Panc1 (cell line): ENCODE results near the gene CAD. TPM values are rescaled to one million over a fixed set of nuclear protein-coding genes. Genes with fewer than 3 reads are reported as not detected.
A peak's percentile ranks its signal among the peaks of the same experiment; 100 is the strongest.

Experiments
- ATAC-seq: fragments of 200-7000 bp; cut with Tn5 transposase; 2 replicates; pipeline ENCODE4 v1.9.1; 2020; ENCODE audit warnings: mild to moderate bottlenecking, moderate library complexity
- BruUV-seq: library from RNA; stranded (reverse); fragments of 400-500 nt; replicated peaks from 2 replicates; lab custom pipeline; 2021; lab: Mats Ljungman, UMichigan
- CTCF ChIA-PET: fragments of 300-600 bp; sonication (Branson Sonifier 250); formaldehyde crosslinking; loops from one replicate; lab custom pipeline; 2022; ENCODE audit warnings: antibody characterized with exemption; lab: Charles Lee
- POLR2A ChIA-PET: fragments of 300-600 bp; sonication (Branson Sonifier 250); formaldehyde crosslinking; loops from one replicate; lab custom pipeline; 2022; ENCODE audit warnings: antibody characterized with exemption; lab: Charles Lee
- DNase-seq: peaks from one replicate; pipeline ENCODE4 v3.0.0-alpha.2; 2010; ENCODE audit warnings: low read depth, low spot score
- H3K27ac ChIP-seq: 2 replicates; pipeline ENCODE4 v1.5.1; 2011; ENCODE audit warnings: mild to moderate bottlenecking, low read length, inconsistent platforms
- H3K27me3 ChIP-seq: fragments of 200-500 bp; sonication (Bioruptor generic); 2 replicates; pipeline ENCODE4 v1.6.0; 2014; ENCODE audit warnings: low read length, inconsistent platforms; ENCODE audit not compliant: control insufficient read depth, insufficient read depth
- H3K36me3 ChIP-seq: fragments of 200-500 bp; sonication (Bioruptor generic); 2 replicates; pipeline ENCODE4 v1.5.1; 2014; ENCODE audit warnings: inconsistent platforms, mild to moderate bottlenecking, low read length, moderate library complexity; ENCODE audit not compliant: control insufficient read depth, insufficient read depth
- H3K4me1 ChIP-seq: 2 replicates; pipeline ENCODE4 v1.5.1; 2011; ENCODE audit warnings: inconsistent platforms, mild to moderate bottlenecking, low read length, moderate library complexity; ENCODE audit not compliant: control insufficient read depth, insufficient read depth
- H3K4me3 ChIP-seq, 2 experiments: 2 replicates each; pipeline ENCODE4 v1.5.1; 2011 to 2012; ENCODE audit warnings: low read depth in 2 of 2, low read length in 2 of 2, mild to moderate bottlenecking in 2 of 2, inconsistent platforms in 1 of 2, moderate library complexity in 1 of 2
- H3K9me3 ChIP-seq: fragments of 200-500 bp; sonication (Bioruptor generic); 2 replicates; pipeline ENCODE4 v1.5.1; 2014; ENCODE audit warnings: low read depth, mild to moderate bottlenecking, inconsistent platforms, low read length, moderate library complexity; ENCODE audit not compliant: control insufficient read depth, insufficient read depth
- CTCF ChIP-seq: fragments of 450-650 bp; IDR thresholded peaks from 2 replicates; pipeline ENCODE4 v1.5.1; 2017; ENCODE audit warnings: mild to moderate bottlenecking
- POLR2AphosphoS5 ChIP-seq: IDR thresholded peaks from 2 replicates; pipeline ENCODE4 v1.6.1; 2012; ENCODE audit warnings: mild to moderate bottlenecking, low read depth, low read length, moderate library complexity
- REST ChIP-seq, 2 experiments: IDR thresholded peaks; 2 replicates each; pipeline ENCODE4 v1.6.1; 2011 to 2012; ENCODE audit warnings: low read depth in 2 of 2, control low read depth in 1 of 2, low read length in 1 of 2, mild to moderate bottlenecking in 1 of 2, moderate library complexity in 1 of 2; ENCODE audit not compliant: insufficient read depth in 1 of 2
- SIN3A ChIP-seq: IDR thresholded peaks from 2 replicates; pipeline ENCODE4 v1.6.1; 2012; ENCODE audit warnings: low read depth, mild to moderate bottlenecking, low read length, moderate library complexity, borderline replicate concordance; ENCODE audit not compliant: insufficient read depth
- TCF7L2 ChIP-seq: IDR thresholded peaks from 2 replicates; pipeline ENCODE4 v1.6.1; 2011; ENCODE audit warnings: mild to moderate bottlenecking, low read depth, low read length, inconsistent platforms
- in situ Hi-C: cut with HindIII; loops from 2 replicates; pipeline ENCODE4 v1.10.0; 2016; ENCODE audit warnings: low sequenced_read_pairs, low pct_unique_long_range_greater_than_20kb
- intact Hi-C: fragments of 100-400 bp; cut with micrococcal nuclease; formaldehyde crosslinking; loops from one replicate; pipeline ENCODE4 v1.10.0; 2022; ENCODE audit not compliant: unreplicated experiment
- total RNA-seq: library from RNA; stranded (reverse); gene quantifications from one replicate; pipeline ENCODE4 v1.2.1, GENCODE V29; 2021; ENCODE audit not compliant: unreplicated experiment

Gene CAD
- total RNA-seq, 1 experiment from 2014 or later = 76.7 TPM

- ATAC-seq = peak; percentile 51
- no peak for DNase-seq
- in situ Hi-C loops = no loop called here
- peaks cover 8% of the 10 kb centered on the region; the same call in 1 of the 2 replicates for H3K4me1 ChIP-seq
- intact Hi-C loops = no loop called here
- TF ChIP-seq POLR2AphosphoS5 = no peak
- no peak for TF ChIP-seq TCF7L2
- TF ChIP-seq CTCF = no peak
- no peak for TF ChIP-seq SIN3A
- no peak for TF ChIP-seq REST (IDR thresholded peaks at IDR 0.05; ENCODE audit: insufficient read depth in 1 of 2, low read depth in 2 of 2, low read length in 1 of 2)
- TSS peak; percentile 92 for BruUV-seq
- peak overlapping the region; percentile 90 for H3K27ac ChIP-seq
- POLR2A ChIA-PET = interaction anchor here (0.6 to 0.9 kb wide), 3 partner anchors 22 to 1294 kb away, joined by 3 to 4 read pairs (median 3); no protein-coding TSS in a partner anchor
- H3K9me3 ChIP-seq = no peaks in the 10 kb centered on the region
- peaks cover 11% of the 10 kb centered on the region for H3K36me3 ChIP-seq
- peak overlapping the region; percentile 69 to 98 for H3K4me3 ChIP-seq
- H3K27me3 ChIP-seq = no peaks in the 10 kb centered on the region
- CTCF ChIA-PET = no interaction called here
Measured at GRCh38 chr2:27211241-27211942, 5.8 kb upstream of the CAD start.

GRCh38 chr2:27211943-27212625 lies 5.1 kb upstream of the CAD start, which contains the start of the genes ATRAID and SLC5A6:
Gene ATRAID (plus strand): TSS chr2:27212041. CDS start chr2:27212369, 328 bp downstream.
Gene SLC5A6 (minus strand): TSS chr2:27212268. CDS start chr2:27207650, 4,618 bp downstream.
- H3K27me3 ChIP-seq = no peaks in the 10 kb centered on the region
- H3K27ac ChIP-seq = peak within 1 kb of the TSS; percentile 98
- H3K4me1 ChIP-seq = peaks cover 11% of the 10 kb centered on the region; the same call in 1 of the 2 replicates
- in situ Hi-C loops (no loop called here), intact Hi-C loops (no loop called here)
- no peak for TF ChIP-seq TCF7L2
- TF ChIP-seq SIN3A = peak; percentile 76; the same call in 1 of the 2 replicates
- TF ChIP-seq CTCF = no peak
- TF ChIP-seq REST (IDR thresholded peaks at IDR 0.05; ENCODE audit: insufficient read depth in 1 of 2, low read depth in 2 of 2, low read length in 1 of 2) = 0 out of 4 replicates have a peak, but pooled peaks of 1 of the 2 experiments have one; percentile 28
- TF ChIP-seq POLR2AphosphoS5 = peak; percentile 94
- peaks cover 11% of the 10 kb centered on the region for H3K36me3 ChIP-seq
- POLR2A ChIA-PET = interaction anchor here (0.6 to 0.9 kb wide), 4 partner anchors 22 to 1294 kb away, joined by 3 to 4 read pairs (median 4); no protein-coding TSS in a partner anchor
- CTCF ChIA-PET = no interaction called here
- BruUV-seq = no TSS peak
- H3K4me3 ChIP-seq = peak within 1 kb of the TSS; percentile 69 to 98
- peak; percentile 96 for ATAC-seq
- H3K9me3 ChIP-seq = no peaks in the 10 kb centered on the region
- no peak for DNase-seq
